ENCODE measurements around the gene LRRN3.

The LRRN3 gene

GRCh38 chr7:111105269-111105668, 14.3 kb downstream of the LRRN3 start:
- DNase-seq (ENCODE audit: low read depth, low spot score), result no peak

- no peak for DNase-seq (ENCODE audit: low read depth, low spot score)
These were observed 16.7 kb downstream of the LRRN3 start for GRCh38 chr7:111107579-111107978.

GRCh38 chr7:111108000-111108399, 17.1 kb downstream of the LRRN3 start:
- DNase-seq (ENCODE audit: low read depth, low spot score), result no peak

- DNase-seq (ENCODE audit: low read depth, low spot score), result no peak
These were observed 17.6 kb downstream of the LRRN3 start for GRCh38 chr7:111108496-111108895.

GRCh38 chr7:111112439-111112838, 21.5 kb downstream of the LRRN3 start:
- no peak for DNase-seq (ENCODE audit: low read depth, low spot score)

- DNase-seq (ENCODE audit: low read depth, low spot score), result no peak
These were observed 22.5 kb downstream of the LRRN3 start for GRCh38 chr7:111113263-111114017.

GRCh38 chr7:111115966-111116365, 25.0 kb downstream of the LRRN3 start:
- DNase-seq (ENCODE audit: low read depth, low spot score), result no peak

- no peak for DNase-seq (ENCODE audit: low read depth, low spot score)
These were observed 36.1 kb downstream of the LRRN3 start for GRCh38 chr7:111126987-111127386.

GRCh38 chr7:111129435-111129834, 38.5 kb downstream of the LRRN3 start:
- DNase-seq (ENCODE audit: low read depth, low spot score), result no peak

- no peak for DNase-seq (ENCODE audit: low read depth, low spot score)
These were observed 41.9 kb downstream of the LRRN3 start for GRCh38 chr7:111132833-111133232.

GRCh38 chr7:111137296-111138192, 46.6 kb downstream of the LRRN3 start:
- no peak for DNase-seq (ENCODE audit: low read depth, low spot score)

GRCh38 chr7:111138193-111138569, 47.3 kb downstream of the LRRN3 start:
- DNase-seq (ENCODE audit: low read depth, low spot score), result no peak

- DNase-seq (ENCODE audit: low read depth, low spot score), result no peak
These were observed 47.7 kb downstream of the LRRN3 start for GRCh38 chr7:111138586-111138985.

GRCh38 chr7:111140091-111140865, 49.4 kb downstream of the LRRN3 start:
- no peak for DNase-seq (ENCODE audit: low read depth, low spot score)

GRCh38 chr7:111145472-111145871, 54.5 kb downstream of the LRRN3 start:
- DNase-seq (ENCODE audit: low read depth, low spot score), result no peak

- no peak for DNase-seq (ENCODE audit: low read depth, low spot score)
These were observed 55.2 kb downstream of the LRRN3 start for GRCh38 chr7:111146136-111146535.

- no peak for DNase-seq (ENCODE audit: low read depth, low spot score)
These were observed 57.0 kb downstream of the LRRN3 start for GRCh38 chr7:111147708-111148533.

- DNase-seq (ENCODE audit: low read depth, low spot score), result no peak
These were observed 59.8 kb downstream of the LRRN3 start for GRCh38 chr7:111150709-111151108.

- no peak for DNase-seq (ENCODE audit: low read depth, low spot score)
These were observed 68.5 kb downstream of the LRRN3 start for GRCh38 chr7:111159426-111159825.

GRCh38 chr7:111160297-111160696, 69.4 kb downstream of the LRRN3 start:
- DNase-seq (ENCODE audit: low read depth, low spot score), result no peak

GRCh38 chr7:111162692-111163091, 71.8 kb downstream of the LRRN3 start:
- DNase-seq (ENCODE audit: low read depth, low spot score), result no peak
